HG03432 (cell line): ENCODE data around the gene DKKL1.

Experiments used
- ATAC-seq: cut with Tn5 transposase; IDR thresholded peaks from one replicate; pipeline ENCODE4 v1.9.1; 2021; ENCODE audit warnings: mild to moderate bottlenecking, moderate library complexity; ENCODE audit not compliant: unreplicated experiment

The DKKL1 gene

GRCh38 chr19:49418511-49418910 is 54.8 kb downstream of the DKKL1 start:
- no peak for ATAC-seq

- ATAC-seq, result no peak
Measured at GRCh38 chr19:49419173-49419572, 55.5 kb downstream of the DKKL1 start.

GRCh38 chr19:49420227-49420626 is 56.5 kb downstream of the DKKL1 start:
- no peak for ATAC-seq

- ATAC-seq, result no peak
Measured at GRCh38 chr19:49421039-49421877, 57.6 kb downstream of the DKKL1 start.

GRCh38 chr19:49421878-49422202 is 58.2 kb downstream of the DKKL1 start:
- no peak for ATAC-seq

GRCh38 chr19:49422407-49423070 is 58.9 kb downstream of the DKKL1 start:
- ATAC-seq, result no peak

- no peak for ATAC-seq
Measured at GRCh38 chr19:49423071-49423984, 59.7 kb downstream of the DKKL1 start, which contains the start of gene PTH2. Gene PTH2, minus strand, starts transcription at chr19:49423441. Its CDS starts 102 bp downstream, at chr19:49423339.

GRCh38 chr19:49423985-49424303 is 60.3 kb downstream of the DKKL1 start:
- no peak for ATAC-seq
